Endodermal cell (in vitro differentiated cells): ENCODE results near the gene MEGF11. TPM values are rescaled to one million over a fixed set of nuclear protein-coding genes. Genes with fewer than 3 reads are reported as not detected.

Experiments
- DNase-seq: peaks from one replicate; pipeline ENCODE4 v3.0.0-alpha.2; 2017
- H3K27ac ChIP-seq: 2 replicates; pipeline ENCODE4 v1.5.1; 2013; ENCODE audit warnings: mild to moderate bottlenecking, low read depth, low read length, moderate library complexity
- H3K27me3 ChIP-seq: 2 replicates; pipeline ENCODE4 v1.6.1; 2013; ENCODE audit warnings: mild to moderate bottlenecking, low read length, moderate library complexity; ENCODE audit not compliant: insufficient read depth, control insufficient read depth, poor library complexity, severe bottlenecking
- H3K36me3 ChIP-seq: 2 replicates; pipeline ENCODE4 v1.7.0; 2013; ENCODE audit warnings: mild to moderate bottlenecking, low read length, moderate library complexity; ENCODE audit not compliant: control insufficient read depth, insufficient read depth
- H3K4me1 ChIP-seq: one replicate; pipeline ENCODE4 v1.7.0; 2013; ENCODE audit warnings: low read length; ENCODE audit not compliant: control insufficient read depth, insufficient read depth
- H3K4me3 ChIP-seq: 2 replicates; pipeline ENCODE4 v1.5.1; 2013; ENCODE audit warnings: mild to moderate bottlenecking, low read length, moderate library complexity
- H3K9ac ChIP-seq: 2 replicates; pipeline ENCODE4 v1.6.1; 2013; ENCODE audit warnings: mild to moderate bottlenecking, low read length, moderate library complexity; ENCODE audit not compliant: poor library complexity, severe bottlenecking; ENCODE audit errors: extremely low read depth
- H3K9me3 ChIP-seq: 2 replicates; pipeline ENCODE4 v1.6.1; 2013; ENCODE audit warnings: mild to moderate bottlenecking, low read length, moderate library complexity; ENCODE audit not compliant: control insufficient read depth
- H3K27ac Mint-ChIP-seq: 2 replicates; pipeline ENCODE4 v1.8.0; 2020; ENCODE audit warnings: mixed read lengths
- H3K27me3 Mint-ChIP-seq: 2 replicates; pipeline ENCODE4 v1.8.0; 2021; ENCODE audit warnings: mild to moderate bottlenecking, mixed read lengths; ENCODE audit not compliant: insufficient read depth
- H3K36me3 Mint-ChIP-seq: 2 replicates; pipeline ENCODE4 v1.8.0; 2020; ENCODE audit warnings: low read depth, mixed read lengths
- H3K4me1 Mint-ChIP-seq: 2 replicates; pipeline ENCODE4 v1.8.0; 2020; ENCODE audit warnings: mixed read lengths
- H3K4me3 Mint-ChIP-seq: 2 replicates; pipeline ENCODE4 v1.8.0; 2020; ENCODE audit warnings: mild to moderate bottlenecking, moderate library complexity, mixed read lengths
- H3K9me3 Mint-ChIP-seq: 2 replicates; pipeline ENCODE4 v1.8.0; 2020; ENCODE audit warnings: mild to moderate bottlenecking, mixed read lengths
- WGBS, 2 experiments: methylation state at CpG; one replicate each; pipeline versions ENCODE4 v1.1.5 to v1.1.7; 2013; ENCODE audit warnings: missing lambda C conversion rate in 2 of 2, mixed read lengths in 1 of 2; ENCODE audit not compliant: insufficient coverage in 1 of 2, insufficient read length in 1 of 2; 5-methylcytosine and 5-hydroxymethylcytosine counted together
- total RNA-seq, 2 donors: library from RNA; stranded (reverse); fragmentation: NEBNext Ultra II Directional in 1 of 2; extraction: Animal tissue kit (Norgen Biotek cat#: 25700) in 1 of 2; gene quantifications; 2 replicates in 1 of 2; 3 replicates in 1 of 2; pipeline ENCODE4 v1.2.1, GENCODE V29; 2021
- TF ChIP-seq, protein P1 (sequence below): fragments of 200-600 bp; sonication (generic); conservative IDR thresholded peaks from 2 replicates; pipeline ENCODE4 v1.5.0; 2021; ENCODE audit warnings: antibody characterized with exemption, mild to moderate bottlenecking

MEGF11 gene
- total RNA-seq, 2 donors from 2014 or later, result 0.73 to 1.2 TPM

DNA sequence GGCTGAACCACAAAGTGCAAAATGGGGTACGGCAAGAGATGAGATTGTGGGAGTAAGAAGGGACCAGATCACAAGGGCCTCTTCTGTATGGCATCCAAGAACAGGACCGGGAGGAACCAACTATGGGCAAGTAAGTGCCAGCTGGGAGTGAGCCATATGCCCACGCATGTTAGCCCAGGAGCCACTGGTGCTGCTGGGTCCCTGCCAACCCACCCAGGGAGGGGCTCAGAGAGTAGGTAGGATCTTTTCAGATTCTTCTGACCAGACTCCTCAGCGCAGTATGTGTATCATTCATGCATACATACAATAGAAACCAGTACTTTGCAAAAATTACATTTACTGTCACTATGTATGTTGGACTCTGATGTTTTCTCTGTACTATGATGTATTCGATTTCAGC is 330.3 kb downstream of the MEGF11 start:
- 92 to 100% methylated on average over 5 of the region's 5 CpGs for WGBS, 2 experiments
- H3K9ac ChIP-seq, result no peak overlapping the region
- Mint-ChIP-seq H3K36me3 (peaks cover 7% of the 10 kb centered on the region), H3K4me1 (no peaks in the 10 kb centered on the region), H3K9me3 (no peaks in the 10 kb centered on the region), H3K4me3 (no peak overlapping the region), H3K27me3 (no peaks in the 10 kb centered on the region), H3K27ac (no peak overlapping the region)
- H3K4me3 ChIP-seq, result no peak overlapping the region
- no peaks in the 10 kb centered on the region for H3K27me3 ChIP-seq
- H3K27ac ChIP-seq, result no peak overlapping the region
- peaks cover 5% of the 10 kb centered on the region for H3K36me3 ChIP-seq
- no peaks in the 10 kb centered on the region for H3K4me1 ChIP-seq
- no peak for DNase-seq
- no peaks in the 10 kb centered on the region for H3K9me3 ChIP-seq
- TF ChIP-seq, protein P1, sequence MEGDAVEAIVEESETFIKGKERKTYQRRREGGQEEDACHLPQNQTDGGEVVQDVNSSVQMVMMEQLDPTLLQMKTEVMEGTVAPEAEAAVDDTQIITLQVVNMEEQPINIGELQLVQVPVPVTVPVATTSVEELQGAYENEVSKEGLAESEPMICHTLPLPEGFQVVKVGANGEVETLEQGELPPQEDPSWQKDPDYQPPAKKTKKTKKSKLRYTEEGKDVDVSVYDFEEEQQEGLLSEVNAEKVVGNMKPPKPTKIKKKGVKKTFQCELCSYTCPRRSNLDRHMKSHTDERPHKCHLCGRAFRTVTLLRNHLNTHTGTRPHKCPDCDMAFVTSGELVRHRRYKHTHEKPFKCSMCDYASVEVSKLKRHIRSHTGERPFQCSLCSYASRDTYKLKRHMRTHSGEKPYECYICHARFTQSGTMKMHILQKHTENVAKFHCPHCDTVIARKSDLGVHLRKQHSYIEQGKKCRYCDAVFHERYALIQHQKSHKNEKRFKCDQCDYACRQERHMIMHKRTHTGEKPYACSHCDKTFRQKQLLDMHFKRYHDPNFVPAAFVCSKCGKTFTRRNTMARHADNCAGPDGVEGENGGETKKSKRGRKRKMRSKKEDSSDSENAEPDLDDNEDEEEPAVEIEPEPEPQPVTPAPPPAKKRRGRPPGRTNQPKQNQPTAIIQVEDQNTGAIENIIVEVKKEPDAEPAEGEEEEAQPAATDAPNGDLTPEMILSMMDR, result no peak

DNA sequence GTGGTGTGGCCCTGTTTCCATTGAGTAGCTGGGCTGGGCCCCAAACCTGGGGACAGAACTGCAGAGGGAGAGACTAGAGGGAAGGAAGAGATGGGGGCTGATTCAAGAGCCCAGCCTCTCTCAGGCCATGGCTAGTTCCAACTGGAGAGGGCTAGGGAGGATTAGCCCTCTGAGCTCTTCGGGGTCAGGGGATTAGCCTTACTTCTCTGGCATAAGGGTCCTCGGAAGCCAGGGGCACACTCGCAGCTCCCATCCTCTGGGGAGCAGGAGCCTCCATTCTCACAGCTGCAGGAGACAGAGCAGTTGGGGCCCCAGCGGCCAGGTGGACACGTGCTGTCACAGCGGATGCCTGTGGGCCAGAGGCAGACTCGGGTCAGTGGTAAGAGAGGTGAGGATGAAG is 330.9 kb downstream of the MEGF11 start:
- no peaks in the 10 kb centered on the region for H3K27me3 ChIP-seq
- H3K9me3 ChIP-seq, result no peaks in the 10 kb centered on the region
- no peak overlapping the region for H3K4me3 ChIP-seq
- Mint-ChIP-seq H3K4me3 (no peak overlapping the region), H3K27ac (no peak overlapping the region), H3K27me3 (no peaks in the 10 kb centered on the region), H3K4me1 (no peaks in the 10 kb centered on the region), H3K9me3 (no peaks in the 10 kb centered on the region), H3K36me3 (peaks cover 7% of the 10 kb centered on the region)
- TF ChIP-seq, protein P1, result no peak
- H3K36me3 ChIP-seq, result peaks cover 5% of the 10 kb centered on the region
- no peak overlapping the region for H3K9ac ChIP-seq
- no peak overlapping the region for H3K27ac ChIP-seq
- WGBS, 2 experiments, result 92 to 93% methylated on average over 7 of the region's 7 CpGs
- DNase-seq, result no peak
- H3K4me1 ChIP-seq, result no peaks in the 10 kb centered on the region

DNA sequence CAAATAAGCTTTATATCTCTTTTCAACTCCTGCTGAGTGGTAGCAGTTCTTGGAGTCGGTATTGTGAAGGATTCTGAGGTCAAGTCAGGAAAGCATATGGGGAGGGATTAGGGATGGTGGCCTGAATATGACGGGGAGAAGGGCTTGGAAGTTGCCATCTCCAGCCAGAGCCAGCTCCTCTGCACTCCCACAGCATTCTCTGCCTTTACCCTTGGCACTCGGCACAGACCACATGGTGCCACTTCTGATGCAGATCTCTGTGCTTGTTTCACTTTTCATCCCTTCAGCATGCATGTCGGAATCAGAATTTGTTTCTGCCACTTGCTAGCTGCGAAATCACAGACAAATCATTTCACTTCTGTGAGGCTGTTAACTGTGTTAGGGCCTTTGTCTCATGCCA is 331.8 kb downstream of the MEGF11 start:
- Mint-ChIP-seq H3K4me1 (peaks cover under 1% of the 10 kb centered on the region), H3K9me3 (no peaks in the 10 kb centered on the region), H3K27ac (no peak overlapping the region), H3K4me3 (no peak overlapping the region), H3K27me3 (no peaks in the 10 kb centered on the region), H3K36me3 (peaks cover 7% of the 10 kb centered on the region)
- Histone ChIP-seq H3K4me1 (no peaks in the 10 kb centered on the region), H3K9me3 (no peaks in the 10 kb centered on the region), H3K27me3 (no peaks in the 10 kb centered on the region), H3K27ac (no peak overlapping the region), H3K9ac (no peak overlapping the region), H3K4me3 (no peak overlapping the region), H3K36me3 (peaks cover 5% of the 10 kb centered on the region)
- TF ChIP-seq, protein P1, result no peak
- 83% methylated on average over 4 to 5 of the region's 5 CpGs for WGBS, 2 experiments
- DNase-seq, result no peak
